Panc1 (cell line): ENCODE results near the gene PUS1.

Experiments
- POLR2AphosphoS5 ChIP-seq: IDR thresholded peaks from 2 replicates; pipeline ENCODE4 v1.6.1; 2012; ENCODE audit warnings: mild to moderate bottlenecking, low read depth, low read length, moderate library complexity
- TCF7L2 ChIP-seq: IDR thresholded peaks from 2 replicates; pipeline ENCODE4 v1.6.1; 2011; ENCODE audit warnings: mild to moderate bottlenecking, low read depth, low read length, inconsistent platforms
- TF ChIP-seq, protein P1 (sequence below): fragments of 450-650 bp; IDR thresholded peaks from 2 replicates; pipeline ENCODE4 v1.5.1; 2017; ENCODE audit warnings: mild to moderate bottlenecking
- TF ChIP-seq, protein P2 (sequence below), 2 experiments: IDR thresholded peaks; 2 replicates each; pipeline ENCODE4 v1.6.1; 2011 to 2012; ENCODE audit warnings: low read depth in 2 of 2, control low read depth in 1 of 2, low read length in 1 of 2, mild to moderate bottlenecking in 1 of 2, moderate library complexity in 1 of 2; ENCODE audit not compliant: insufficient read depth in 1 of 2

DNA sequence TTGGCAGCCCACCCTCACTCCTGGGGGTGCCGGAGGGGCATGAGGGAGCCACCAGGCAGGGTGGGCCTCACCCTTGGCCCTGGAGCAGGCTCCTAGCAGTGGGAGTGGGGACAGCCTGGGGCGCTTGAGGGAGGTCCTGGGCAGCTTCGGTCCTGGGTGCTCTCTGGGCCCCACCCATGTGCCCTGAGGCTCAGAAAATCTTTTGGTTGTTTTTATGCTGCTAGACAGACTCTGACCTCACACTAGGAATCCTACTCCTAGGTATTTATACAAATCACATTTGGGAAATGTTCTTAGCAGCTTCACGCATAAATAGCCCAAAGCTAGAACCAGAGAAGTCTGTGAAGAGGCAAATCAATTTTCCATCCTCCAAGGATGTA lies 45.6 kb upstream of the PUS1 start:
- TF ChIP-seq, protein P1, sequence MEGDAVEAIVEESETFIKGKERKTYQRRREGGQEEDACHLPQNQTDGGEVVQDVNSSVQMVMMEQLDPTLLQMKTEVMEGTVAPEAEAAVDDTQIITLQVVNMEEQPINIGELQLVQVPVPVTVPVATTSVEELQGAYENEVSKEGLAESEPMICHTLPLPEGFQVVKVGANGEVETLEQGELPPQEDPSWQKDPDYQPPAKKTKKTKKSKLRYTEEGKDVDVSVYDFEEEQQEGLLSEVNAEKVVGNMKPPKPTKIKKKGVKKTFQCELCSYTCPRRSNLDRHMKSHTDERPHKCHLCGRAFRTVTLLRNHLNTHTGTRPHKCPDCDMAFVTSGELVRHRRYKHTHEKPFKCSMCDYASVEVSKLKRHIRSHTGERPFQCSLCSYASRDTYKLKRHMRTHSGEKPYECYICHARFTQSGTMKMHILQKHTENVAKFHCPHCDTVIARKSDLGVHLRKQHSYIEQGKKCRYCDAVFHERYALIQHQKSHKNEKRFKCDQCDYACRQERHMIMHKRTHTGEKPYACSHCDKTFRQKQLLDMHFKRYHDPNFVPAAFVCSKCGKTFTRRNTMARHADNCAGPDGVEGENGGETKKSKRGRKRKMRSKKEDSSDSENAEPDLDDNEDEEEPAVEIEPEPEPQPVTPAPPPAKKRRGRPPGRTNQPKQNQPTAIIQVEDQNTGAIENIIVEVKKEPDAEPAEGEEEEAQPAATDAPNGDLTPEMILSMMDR = no peak
- TF ChIP-seq, protein P2, sequence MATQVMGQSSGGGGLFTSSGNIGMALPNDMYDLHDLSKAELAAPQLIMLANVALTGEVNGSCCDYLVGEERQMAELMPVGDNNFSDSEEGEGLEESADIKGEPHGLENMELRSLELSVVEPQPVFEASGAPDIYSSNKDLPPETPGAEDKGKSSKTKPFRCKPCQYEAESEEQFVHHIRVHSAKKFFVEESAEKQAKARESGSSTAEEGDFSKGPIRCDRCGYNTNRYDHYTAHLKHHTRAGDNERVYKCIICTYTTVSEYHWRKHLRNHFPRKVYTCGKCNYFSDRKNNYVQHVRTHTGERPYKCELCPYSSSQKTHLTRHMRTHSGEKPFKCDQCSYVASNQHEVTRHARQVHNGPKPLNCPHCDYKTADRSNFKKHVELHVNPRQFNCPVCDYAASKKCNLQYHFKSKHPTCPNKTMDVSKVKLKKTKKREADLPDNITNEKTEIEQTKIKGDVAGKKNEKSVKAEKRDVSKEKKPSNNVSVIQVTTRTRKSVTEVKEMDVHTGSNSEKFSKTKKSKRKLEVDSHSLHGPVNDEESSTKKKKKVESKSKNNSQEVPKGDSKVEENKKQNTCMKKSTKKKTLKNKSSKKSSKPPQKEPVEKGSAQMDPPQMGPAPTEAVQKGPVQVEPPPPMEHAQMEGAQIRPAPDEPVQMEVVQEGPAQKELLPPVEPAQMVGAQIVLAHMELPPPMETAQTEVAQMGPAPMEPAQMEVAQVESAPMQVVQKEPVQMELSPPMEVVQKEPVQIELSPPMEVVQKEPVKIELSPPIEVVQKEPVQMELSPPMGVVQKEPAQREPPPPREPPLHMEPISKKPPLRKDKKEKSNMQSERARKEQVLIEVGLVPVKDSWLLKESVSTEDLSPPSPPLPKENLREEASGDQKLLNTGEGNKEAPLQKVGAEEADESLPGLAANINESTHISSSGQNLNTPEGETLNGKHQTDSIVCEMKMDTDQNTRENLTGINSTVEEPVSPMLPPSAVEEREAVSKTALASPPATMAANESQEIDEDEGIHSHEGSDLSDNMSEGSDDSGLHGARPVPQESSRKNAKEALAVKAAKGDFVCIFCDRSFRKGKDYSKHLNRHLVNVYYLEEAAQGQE (IDR thresholded peaks at IDR 0.05; ENCODE audit: insufficient read depth in 1 of 2, low read depth in 2 of 2, low read length in 1 of 2) = no peak
- no peak for TF ChIP-seq TCF7L2
- TF ChIP-seq POLR2AphosphoS5 = no peak
